Activated CD4-positive, CD25-positive, alpha-beta regulatory T cell (primary cell): ENCODE results near the gene NCL.
"Not testable (repeated sequence)": the region's sequence is repeated elsewhere in the genome, so short reads cannot be mapped to it uniquely, and the experiment has no call there.

Source experiments
- DNase-seq, 4 experiments: peaks; one replicate each; lab custom pipeline; 2025; lab: John Stamatoyannopoulos, UW

The NCL gene

GRCh38 chr2:231405601-231406367 is 58.5 kb downstream of the NCL start:
- peak in 1 of 4 experiments; percentile 14 for DNase-seq

GRCh38 chr2:231404183-231404578 is 60.1 kb downstream of the NCL start:
- not testable (repeated sequence) for DNase-seq
